NCI-H1436 treated with DMSO at 0.1 percent for 48 hours (cell line): ENCODE measurements around the gene KRAS.

Experiments
- DNase-seq: peaks from one replicate; lab custom pipeline; 2025; lab: John Stamatoyannopoulos, UW

The KRAS gene

GRCh38 chr12:25254271-25254880 is 3.6 kb upstream of the KRAS start:
- no peak for DNase-seq

DNA sequence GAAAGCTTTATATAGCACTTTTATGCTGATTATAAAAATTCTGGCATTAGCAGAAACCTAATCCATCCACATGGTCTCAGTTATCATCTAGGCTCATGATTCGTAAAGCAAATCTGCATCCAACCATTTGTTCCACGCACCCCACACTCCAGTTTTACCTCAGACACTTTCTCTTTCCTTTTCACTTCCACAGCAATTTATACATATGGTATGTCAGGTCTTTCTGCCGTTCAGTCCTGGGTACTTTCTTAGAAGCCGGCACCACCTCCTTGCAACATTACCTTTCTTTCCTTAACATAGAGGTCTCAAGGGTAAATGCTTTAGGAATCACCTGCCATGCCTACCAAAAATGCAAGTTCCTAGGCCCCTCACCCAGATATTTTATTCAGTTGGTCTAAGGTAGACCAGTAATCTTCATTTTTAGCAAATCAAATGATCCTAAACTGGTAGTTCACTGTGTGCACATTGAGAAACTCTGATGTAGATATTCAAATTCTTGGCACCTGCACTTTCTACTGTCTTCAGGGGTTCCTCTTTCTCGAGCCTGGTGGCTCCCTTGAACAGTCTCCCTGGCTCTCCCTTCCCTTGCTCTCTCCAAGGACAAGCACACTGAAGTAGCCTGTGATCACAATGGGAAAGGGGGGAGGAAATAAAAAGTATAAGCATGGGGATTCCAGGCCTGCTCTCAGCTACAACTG is 2.8 kb upstream of the KRAS start:
- no peak for DNase-seq

DNA sequence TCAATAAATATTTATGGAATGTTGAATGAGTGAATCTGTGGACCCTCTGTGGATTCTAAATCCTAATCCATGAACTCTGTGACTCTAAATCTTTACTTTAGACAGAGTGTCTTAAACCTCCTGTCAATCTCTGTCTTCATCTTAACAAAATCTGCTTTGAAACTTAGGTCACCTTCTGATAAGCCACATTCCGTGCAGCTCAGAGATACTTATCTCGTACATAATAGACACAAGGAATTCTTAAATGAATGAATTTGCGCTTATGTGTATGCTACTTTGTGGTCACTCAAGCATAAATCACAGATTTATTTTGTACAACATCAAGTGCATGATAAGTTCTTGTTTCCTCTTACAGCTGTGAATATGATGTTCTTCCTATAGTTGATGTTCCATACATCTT is 2.2 kb upstream of the KRAS start:
- no peak for DNase-seq

DNA sequence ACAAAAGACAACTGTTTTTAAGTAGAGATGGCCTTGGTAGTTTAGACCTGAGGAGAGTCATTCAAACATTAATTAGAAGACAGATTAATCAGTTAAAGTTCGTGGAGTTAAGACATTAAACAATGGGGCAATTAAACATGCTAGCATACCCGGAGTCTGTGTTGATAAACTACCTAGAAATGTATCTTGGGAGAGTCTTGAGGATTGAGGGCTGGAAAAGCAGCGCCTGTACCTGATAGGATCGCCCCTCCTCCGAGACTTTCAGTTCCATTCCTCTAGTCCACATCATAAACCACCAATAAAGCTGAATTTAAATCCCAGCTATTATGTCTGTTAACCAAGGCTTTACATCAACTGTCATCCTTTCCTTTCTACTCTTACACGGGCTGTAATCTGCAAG is 1.0 kb upstream of the KRAS start:
- DNase-seq = no peak

DNA sequence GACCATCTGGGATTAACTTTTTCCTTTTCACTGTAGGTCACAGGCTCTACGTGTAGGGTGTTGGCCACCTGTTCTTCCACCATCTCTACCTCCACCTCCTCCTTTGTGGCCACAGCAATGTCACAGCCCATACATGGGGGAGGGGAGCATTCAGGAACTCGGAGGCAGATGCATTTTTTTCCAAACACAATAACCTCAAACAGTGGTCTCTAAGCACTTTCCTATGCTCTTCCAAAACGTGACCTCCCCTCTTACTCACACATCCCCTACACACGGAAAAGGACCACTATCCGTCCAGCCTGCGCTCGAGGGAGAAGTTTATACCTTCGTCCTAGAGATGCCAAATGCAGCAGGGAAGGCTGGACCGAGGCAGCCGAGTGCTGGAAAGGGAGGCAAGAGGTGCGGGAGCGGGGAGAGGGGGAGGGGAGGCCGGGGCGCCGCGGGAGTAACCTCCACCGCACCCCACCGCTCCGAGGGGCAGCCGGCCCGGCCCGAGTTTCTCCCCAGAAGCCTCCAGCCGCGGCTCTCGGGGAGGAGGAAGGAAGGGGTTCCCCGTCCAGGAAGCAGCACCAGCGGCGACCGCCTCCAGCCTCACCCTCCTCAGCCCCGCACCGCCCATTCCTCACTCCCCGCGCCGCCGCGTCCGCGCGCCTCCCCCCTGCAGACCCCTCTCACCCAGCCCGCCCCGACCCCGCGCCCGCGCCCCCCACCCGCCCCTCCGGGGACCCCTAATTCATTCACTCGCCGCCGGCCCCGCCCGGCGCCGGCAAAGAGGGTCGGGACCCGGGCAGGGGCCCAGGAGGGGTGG is 594 bp downstream of the KRAS start:
- no peak for DNase-seq

GRCh38 chr12:25248732-25249131 is 2.0 kb downstream of the KRAS start:
- DNase-seq = no peak

GRCh38 chr12:25248137-25248536 is 2.6 kb downstream of the KRAS start:
- no peak for DNase-seq

DNA sequence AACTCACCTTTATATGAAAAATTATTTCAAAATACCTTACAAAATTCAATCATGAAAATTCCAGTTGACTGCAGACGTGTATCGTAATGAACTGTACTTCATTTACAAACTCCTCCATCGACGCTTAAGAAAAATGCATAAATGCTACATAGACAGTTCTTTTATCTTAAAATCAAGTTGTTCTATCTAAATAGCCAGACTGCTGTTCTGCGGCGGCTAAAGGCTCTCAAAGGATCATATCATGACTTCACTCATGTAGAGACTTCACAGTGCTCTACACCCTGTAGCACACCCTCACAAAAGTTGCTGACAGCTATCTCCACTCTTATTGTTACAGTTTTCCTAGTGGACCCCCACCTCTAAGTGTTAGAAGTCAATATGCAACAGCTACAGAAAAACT is 5.2 kb downstream of the KRAS start:
- DNase-seq = no peak

DNA sequence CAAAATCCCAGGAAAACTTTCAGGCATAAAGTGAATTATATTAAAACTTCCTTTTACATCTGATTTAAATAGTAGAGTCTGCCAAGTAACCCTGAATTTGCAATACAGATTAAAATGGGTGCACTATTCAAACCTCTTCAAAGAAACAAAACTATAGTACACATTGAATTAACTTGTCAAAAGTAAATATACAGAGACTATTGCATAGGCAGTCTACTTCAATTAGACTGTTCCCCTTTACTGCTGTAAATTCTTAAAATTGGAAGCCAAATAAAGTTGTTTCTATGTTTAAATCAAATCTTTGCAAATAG is 7.1 kb downstream of the KRAS start:
- no peak for DNase-seq

GRCh38 chr12:25242981-25243679 is 7.6 kb downstream of the KRAS start:
- no peak for DNase-seq

DNA sequence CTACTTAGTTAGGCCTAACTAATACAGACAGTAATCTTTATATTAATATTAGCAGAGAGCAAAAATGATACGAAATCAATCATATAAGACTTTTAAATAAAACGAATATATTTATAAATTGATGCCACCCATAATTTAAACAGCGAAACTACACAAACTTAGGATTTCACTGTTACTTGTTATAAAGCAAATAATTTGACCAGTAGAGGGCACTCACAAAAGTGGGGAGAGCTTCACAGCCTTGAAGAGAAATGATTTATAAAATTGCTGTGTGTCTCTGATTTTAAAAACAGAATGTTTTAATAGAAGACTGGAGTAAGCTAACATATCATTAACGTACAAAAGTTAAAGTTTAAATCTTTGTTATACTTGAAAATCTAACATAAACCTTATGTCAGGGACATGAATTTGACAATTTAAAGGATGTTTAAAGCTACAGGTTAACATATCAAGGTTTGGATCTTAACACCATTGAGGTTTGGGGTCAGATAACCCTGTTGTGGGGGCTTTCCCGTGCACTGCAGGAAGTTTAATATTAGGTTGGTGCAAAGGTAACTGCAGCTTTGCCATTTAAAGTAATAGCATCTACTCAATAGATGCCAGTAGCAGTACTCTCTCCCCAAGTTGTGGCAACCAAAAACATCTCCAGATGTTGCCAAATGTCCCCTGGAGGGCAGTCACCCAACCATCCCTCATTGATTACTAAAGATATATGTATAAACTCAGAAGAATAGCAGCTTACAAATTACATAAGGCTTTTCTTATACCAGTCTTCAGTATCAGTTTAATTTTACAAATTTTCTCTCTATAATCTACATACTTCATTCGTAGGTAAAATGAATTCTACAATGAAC is 9.3 kb downstream of the KRAS start:
- DNase-seq = no peak

- DNase-seq = no peak
Observed at GRCh38 chr12:25236626-25237025, 14.1 kb downstream of the KRAS start.

GRCh38 chr12:25236190-25236589 is 14.5 kb downstream of the KRAS start:
- DNase-seq = no peak

DNA sequence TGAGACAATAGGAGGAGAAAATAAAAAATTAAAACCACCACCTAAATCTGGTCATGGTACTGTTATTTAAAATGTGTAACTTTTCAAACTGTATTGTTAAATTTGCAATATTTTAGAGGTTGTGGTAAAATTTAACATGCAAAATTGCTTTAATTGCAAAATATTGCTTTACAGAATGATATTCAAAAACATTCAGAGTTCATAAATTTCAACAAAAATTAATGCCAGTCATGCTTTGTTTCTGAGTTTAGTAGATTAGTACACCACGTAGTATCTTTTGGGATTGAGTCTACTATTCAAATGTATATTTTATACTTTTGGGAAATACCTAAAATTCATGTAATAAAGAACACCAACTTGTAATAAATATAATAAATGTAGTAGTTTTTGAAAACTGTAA is 37.4 kb downstream of the KRAS start:
- no peak for DNase-seq

GRCh38 chr12:25208554-25208953 is 42.2 kb downstream of the KRAS start:
- no peak for DNase-seq

DNA sequence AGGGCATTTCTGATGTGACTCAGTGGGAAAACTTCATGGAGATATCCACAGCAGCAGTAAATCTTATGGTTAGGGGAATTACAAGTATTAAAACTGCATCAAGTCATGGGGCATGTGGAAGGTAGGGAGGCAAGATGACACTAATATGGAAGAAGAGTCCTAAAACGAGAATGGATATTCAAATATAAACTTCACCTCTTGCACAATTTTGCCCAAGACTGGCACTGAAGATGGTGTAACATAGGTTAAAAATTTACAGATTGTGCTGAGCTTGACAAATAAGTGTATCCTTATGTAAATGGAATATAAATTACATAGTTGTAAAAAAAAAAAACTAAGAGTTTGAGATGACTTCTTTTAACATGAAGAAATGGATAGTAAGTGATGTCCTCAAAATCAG is 42.9 kb downstream of the KRAS start:
- DNase-seq = no peak

DNA sequence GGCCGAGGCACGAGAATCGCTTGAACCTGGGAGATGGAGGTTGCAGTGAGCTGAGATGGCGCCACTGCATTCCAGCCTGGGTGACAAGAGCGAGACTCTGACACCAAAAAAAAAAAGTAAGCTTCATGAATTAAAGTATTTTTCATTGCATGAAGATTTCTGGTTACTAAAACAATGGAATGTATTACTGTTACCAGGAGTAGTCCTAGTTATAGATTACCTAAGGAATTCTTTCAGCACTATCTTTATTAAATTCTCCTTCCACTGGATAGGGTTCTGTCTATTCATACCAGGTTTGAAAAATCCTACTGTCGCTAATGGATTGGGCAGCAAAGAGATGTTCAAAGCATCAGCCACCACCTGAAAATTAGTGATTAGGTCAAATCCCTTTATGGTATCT is 43.3 kb downstream of the KRAS start:
- no peak for DNase-seq

DNA sequence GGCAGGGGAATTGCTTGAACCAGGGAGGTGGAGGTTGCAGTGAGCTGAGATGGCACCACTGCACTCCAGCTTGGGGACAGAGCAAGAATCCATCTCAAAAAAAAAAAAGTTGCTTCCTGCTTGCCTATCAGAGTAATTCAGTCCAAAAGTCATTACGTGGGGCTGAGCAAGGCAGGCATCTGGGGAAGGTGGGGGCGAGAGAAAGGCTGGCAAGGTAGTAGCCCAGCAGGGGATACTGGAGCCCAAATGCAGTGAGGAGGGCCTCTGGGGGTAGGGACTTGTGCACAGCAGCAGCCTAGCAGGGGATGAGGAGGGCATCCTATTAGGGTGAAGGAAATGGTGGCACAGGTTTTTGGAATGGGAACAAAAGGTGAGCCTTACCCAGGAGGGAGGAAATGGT is 48.6 kb downstream of the KRAS start:
- DNase-seq = no peak

GRCh38 chr12:25200703-25201102 is 50.0 kb downstream of the KRAS start:
- no peak for DNase-seq

- no peak for DNase-seq
Observed at GRCh38 chr12:25197608-25198007, 53.1 kb downstream of the KRAS start.

DNA sequence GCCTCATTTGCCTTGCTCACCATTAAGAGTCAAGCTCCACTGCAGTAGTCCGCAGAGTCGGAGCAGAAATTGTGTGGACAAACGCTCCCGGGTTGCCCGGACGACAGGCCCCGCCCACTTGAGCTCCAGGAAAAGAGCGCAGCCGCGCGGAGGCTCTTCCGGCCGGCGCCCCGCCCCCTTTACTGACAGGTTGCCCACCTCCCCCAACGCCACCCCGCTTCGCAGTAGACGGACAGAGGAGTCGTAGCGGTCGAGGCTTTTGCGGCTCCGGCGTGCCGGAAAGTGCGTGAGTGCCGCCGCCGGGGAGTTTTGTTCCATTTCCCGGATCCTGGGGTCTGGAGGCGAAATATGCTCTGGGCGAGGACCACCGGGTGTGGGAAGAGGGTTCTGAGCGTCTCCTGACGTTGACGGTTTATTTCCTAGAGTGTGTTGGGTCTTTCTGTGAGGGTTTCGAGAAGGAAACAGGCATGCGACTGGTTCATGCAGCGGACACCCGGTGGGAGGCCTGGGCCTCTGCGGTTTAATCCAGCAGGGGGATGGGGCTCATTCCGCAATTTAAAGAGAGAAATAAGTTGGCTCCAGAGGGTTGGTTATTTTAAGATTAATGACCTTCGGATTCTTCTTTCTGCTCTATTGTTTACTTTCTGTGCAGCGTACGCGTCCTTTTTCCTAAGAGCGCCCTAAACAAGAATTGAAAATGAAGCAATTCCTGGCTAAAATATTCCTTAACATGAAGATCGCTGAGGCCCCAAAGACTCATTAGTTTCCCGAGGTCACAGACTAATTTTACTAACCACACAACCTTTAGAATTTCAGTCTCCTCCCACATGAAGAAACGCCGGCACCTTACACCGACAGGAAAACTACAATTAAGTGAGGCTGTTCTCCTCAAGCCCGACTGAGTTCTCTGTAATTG is 55.4 kb downstream of the KRAS start, which contains the start of the genes DNAI7 and ETFRF1:
DNAI7 (minus strand) TSS at position 105 of the 916 bp plus-strand sequence; CDS start at position 23, 82 bp downstream.
ETFRF1 (plus strand) TSS at position 182 of the 916 bp plus-strand sequence. CDS start 8,720 bp downstream, outside the sequence.
- peak; percentile 79 for DNase-seq
